Adipose tissue (tissue), 3 donors: ENCODE results near the gene PRCP. TPM values are rescaled to one million over a fixed set of nuclear protein-coding genes. Genes with fewer than 3 reads are reported as not detected.
"Not testable (repeated sequence)": the region's sequence is repeated elsewhere in the genome, so short reads cannot be mapped to it uniquely, and the experiment has no call there.

Experiments
- H3K27ac ChIP-seq: one replicate; pipeline ENCODE4 v1.5.1; 2013; ENCODE audit warnings: low read depth, low read length
- WGBS, 3 donors: extraction: QIAGEN DNeasy Blood & Tissue Kit; methylation state at CpG; one replicate each; pipeline ENCODE4 v1.1.7; 2013; 5-methylcytosine and 5-hydroxymethylcytosine counted together
- polyA plus RNA-seq, 3 donors: library from polyadenylated mRNA; stranded (reverse); fragments of 200-250 nt; gene quantifications; one replicate each; pipeline ENCODE4 v1.2.3, GENCODE V29; 2013
- donor health status: healthy with polysubstance abuse.
- donor health status: Bipolar disorder and iron deficiency.
- donor health status: healthy.

Gene PRCP
- polyA plus RNA-seq, 3 donors: 18.0 to 54.3 (median 34.8) TPM

DNA sequence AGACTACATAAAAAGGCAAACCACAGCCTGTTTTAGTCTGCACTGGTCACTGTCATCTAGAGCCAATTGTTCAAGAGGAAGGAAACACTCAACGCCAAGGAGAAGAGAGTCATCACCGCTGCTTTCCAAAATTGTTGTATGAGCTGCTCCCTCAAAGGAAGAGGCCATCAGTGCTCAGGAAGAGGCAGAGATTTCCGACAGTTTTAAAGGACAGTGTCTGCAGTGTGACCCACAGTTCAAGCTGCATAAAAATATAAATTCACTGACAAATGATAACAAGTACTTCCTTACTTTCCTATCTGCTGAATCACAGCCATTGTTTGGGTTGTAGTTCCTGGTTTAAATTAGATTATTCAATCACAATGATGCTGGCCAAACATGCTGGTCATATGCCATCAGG lies 16.4 kb downstream of the PRCP start:
- H3K27ac ChIP-seq: no peak overlapping the region
- 35 to 75% (median 37%) methylated on average over 3 of the region's 3 CpGs for WGBS, 3 donors

DNA sequence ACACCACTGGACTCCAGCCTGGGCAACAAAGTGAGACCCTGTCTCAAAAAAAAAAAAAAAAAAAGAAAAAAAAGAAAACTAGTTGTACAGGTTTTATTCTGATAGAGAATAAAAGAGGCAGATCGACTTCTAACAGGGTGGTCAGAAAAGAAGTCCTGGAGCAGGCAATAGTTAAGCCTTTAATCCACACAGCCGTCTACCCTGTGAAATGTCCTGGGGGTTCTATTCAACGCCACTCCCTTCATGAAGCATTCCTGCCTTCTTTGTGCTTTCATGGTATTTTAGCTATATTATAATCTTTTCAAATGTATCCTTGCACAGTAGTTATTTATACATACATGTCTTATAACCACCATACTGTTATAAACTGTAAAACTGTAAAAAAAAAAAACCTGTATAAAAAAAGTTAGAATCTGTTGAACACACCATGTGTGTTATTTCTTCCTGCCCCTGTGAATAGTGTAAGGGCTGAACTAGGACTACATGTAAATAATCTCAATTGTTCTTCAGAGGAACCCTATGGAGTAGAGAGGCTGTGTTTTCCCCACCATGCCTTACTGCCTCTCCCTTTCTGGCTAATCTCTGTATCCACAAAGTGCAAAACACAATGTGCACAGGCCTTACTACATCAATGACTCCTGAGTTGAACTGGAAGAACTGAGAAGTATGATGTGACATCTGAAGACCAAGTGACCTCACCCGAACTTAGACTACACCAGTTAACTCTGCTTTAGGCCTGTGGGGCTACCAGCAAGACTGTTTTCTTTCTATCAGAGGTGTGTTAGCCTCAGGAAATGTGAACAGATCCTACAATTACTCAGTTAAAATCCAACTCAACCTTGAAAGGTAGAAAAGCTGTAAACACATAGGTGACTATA lies 25.3 kb downstream of the PRCP start:
- 90 to 93% (median 93%) methylated on average over 4 of the region's 4 CpGs for WGBS, 3 donors
- no peak overlapping the region for H3K27ac ChIP-seq

DNA sequence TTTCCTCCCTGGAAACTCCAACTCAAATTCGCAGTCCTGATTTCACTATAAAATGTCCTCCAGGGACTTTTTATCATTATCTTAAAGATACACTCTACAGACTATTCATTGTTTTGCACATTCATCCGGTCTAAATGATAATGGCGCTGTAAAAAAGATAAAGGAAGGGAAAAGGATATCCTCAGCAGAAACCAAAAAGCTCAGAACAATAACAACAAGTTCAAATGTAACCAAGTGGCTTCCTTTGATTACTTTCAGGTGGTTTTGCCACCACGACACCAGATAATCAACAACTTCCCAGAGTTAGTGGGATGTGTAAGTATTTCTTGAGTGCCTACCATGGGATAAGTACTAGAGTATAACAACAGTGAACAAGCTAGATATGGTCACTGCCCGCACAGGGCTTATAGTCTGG lies 26.3 kb downstream of the PRCP start:
- H3K27ac ChIP-seq: no peak overlapping the region
- 53 to 64% (median 57%) methylated on average over 5 of the region's 5 CpGs for WGBS, 3 donors

DNA sequence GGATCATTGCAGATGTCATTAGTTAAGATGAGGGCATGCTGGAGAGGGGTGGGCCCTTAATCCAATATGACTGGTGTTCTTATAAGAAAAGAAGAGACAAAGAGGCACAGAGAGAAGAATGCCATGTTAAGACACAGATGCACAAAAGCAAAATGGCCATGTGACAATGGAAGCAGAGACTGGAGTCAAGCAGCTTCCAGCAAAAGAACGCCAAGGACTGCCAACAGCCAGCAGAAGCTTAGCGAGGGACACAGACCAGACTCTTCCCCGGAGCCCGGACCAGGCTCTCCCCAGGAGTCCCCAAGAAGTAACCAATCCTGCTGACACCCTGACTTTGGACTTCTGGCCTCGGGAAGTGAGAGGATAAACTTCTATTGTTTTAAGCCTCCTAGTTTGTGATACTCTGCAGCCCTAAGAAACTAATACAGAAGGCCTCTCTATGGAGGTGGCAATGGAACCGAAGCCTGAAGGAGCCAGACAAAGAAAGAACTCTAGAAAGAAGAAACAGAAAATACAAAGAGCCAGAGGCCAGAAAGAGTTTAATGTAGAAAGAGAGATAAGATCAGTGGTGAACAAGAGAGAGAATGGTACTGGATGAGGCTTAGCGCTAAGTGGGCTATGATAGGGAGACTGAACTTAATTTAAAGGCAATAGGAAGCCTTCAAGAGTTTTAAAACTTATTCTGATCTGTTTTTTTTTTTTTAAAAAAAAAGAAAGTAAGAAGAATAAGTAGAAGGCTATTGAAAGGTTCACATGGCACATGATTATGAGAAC lies 27.7 kb downstream of the PRCP start:
- WGBS, 3 donors: 83 to 90% (median 88%) methylated on average over 7 of the region's 7 CpGs
- no peak overlapping the region for H3K27ac ChIP-seq

DNA sequence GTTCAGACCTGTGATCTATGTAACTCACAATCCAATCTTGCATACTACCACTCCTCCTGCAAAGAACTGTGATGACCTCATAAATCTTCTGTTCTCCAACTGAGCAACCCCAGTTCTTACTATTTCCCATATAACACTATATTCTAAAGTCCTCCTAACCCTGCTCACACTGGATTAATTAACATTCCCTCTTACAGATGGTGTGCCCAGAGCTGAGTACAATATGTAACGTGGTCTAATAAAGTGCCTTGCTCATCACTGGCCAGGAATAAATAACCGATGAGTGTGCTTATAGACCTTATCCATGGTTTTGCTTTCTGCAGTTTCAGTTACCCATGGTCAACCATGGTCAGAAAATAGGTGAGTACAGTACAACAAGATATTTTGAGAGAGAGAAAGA lies 28.6 kb downstream of the PRCP start:
- no peak overlapping the region for H3K27ac ChIP-seq
- WGBS, 3 donors: 95 to 99% (median 99%) methylated on average over 2 of the region's 2 CpGs

DNA sequence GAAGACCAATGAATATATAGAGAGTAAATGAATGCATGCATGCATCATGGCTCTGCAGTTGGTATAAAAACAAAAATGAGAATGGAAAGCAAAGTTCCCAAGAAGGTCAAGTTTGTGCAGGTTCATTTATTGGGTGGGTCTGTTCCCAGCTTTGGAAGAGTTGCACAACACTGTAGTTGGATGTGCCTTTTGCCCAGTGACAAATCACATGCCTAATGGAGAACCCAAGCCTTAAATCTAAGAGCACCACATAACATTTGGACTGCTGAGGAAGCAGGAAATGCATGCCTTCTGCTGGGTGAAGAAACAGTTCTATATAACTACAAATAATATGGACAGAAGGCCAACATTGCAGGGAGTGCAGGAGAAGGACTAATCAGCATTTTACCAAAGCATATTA lies 30.6 kb downstream of the PRCP start:
- H3K27ac ChIP-seq: no peak overlapping the region

DNA sequence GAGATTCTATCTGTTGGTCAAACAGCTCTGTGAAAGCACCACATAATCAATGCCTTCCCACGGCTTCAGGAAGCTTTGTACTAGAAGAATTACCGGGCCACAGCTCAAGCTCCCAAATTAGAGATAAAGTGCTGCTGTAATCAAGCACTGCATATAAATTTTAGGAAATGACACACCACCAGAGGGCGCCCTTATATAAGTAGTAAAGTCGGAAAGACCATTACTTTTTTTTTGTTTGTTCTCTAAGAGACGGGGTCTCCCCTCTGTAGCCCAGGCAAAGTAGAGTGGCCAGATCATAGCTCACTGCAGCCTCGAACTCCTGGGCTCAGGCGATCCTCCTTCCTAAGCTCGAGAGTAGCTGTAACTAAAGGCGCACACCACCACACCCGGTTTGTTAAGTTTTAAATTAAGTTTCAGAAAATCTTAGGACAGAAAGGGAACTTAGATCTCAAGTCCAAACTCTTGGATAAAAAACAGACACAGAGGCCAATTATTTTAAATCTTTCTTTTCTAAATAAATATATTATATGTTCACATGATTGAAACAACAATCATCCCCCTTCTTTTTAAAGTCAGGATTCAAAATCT lies 32.6 kb downstream of the PRCP start:
- WGBS, 3 donors: 7 to 16% (median 13%) methylated on average over 10 of the region's 10 CpGs
- H3K27ac ChIP-seq: no peak overlapping the region

DNA sequence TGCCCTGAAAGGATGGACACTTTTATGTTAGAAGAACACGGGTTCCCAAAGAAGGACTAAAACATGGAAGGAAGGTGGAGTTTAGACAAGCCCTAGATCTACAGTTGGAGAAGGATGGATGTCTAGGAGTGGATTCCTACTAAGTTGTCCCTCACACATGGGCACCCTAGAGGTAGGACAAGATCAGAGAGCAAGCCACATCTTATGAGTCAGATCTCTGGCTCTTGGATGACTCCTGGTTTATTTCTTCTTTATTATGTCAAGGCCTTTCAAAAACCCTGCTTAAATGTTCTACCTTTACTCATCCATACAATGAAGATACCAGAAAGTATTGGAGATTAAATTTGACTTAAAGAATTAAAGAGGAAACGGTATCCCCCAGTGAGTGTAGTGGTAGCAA lies 34.4 kb downstream of the PRCP start:
- 87 to 94% (median 90%) methylated on average over 2 of the region's 2 CpGs for WGBS, 3 donors
- H3K27ac ChIP-seq: no peak overlapping the region

DNA sequence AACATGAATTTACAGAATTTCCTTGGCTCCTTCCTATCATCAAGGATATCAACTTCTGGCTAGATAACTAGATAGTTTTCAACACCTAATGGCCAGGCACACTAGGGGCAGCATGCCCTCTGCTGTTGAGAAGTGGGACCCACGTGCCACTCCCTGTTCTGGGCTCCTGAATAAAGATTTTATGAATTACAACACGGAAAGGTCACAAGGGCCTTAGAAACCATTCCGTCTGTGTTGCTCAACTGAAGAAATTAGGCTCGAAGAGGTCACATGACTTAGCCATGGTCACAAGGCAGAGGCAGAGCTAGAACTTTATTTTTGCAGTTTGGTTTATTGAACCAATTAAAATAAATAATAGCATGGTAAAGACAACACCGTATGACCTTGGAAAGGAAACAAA lies 36.0 kb downstream of the PRCP start:
- WGBS, 3 donors: 16 to 22% (median 17%) methylated on average over 5 of the region's 5 CpGs
- H3K27ac ChIP-seq: no peak overlapping the region

DNA sequence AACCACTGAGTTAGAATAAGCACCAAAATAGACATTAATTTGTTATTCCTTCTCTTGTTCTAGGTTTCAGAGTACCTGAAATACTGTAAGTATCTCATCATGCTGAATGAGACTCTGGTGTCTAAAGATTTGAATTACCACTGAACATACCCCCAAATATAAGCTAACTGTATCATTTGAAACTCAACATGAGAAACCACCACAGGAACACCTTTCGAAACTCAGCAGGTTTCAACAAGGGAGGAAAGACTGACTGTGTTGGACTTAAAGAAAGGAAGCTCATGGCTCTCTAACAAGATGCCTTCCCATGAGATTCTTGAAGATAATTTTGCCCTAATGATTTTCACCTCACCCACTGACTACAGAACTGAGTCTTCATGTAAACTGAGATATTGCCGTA lies 37.0 kb downstream of the PRCP start:
- 93 to 99% (median 98%) methylated on average over 2 of the region's 2 CpGs for WGBS, 3 donors

DNA sequence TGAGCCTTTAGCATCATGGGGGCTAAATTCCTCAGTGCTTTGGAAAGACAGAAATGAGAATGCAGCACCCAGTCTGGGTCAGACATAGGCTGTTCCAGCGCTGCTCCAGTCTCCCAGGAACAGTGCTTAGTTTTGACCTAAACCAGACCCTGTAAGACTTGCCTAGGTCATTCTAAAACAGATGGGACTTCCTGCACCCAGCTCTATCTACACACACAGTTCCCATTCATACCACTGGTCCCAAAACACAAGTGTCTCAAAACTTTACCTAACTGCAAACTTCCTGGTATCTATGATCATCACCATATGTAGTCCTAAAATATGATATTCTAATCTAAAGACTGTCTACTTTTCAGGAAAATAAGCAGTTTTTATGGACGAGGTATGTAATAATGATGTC lies 37.9 kb downstream of the PRCP start:
- WGBS, 3 donors: 67 to 84% (median 84%) methylated on average over 2 of the region's 2 CpGs
- H3K27ac ChIP-seq: no peak overlapping the region

More for the DNA sequence above, 37.0 kb downstream of the PRCP start:
- H3K27ac ChIP-seq: no peak overlapping the region

DNA sequence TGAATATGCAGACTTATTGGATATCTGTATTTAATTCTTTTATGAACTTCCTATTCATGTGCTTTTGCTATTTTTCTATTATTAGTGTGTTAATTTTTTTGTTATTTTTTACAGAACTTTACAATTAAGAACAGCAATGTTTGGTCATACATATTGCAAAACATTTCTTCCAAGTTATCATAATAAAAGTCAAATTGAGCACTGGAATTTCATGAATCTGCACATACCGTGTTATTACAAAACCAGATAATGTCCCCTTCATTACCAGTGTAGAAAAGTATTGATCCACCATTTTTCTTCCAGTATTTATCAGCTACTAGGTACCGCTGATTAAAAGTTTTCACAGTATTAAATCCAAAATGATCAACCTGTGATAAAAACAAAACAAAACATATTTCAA lies 40.5 kb downstream of the PRCP start:
- no peak overlapping the region for H3K27ac ChIP-seq
- 61 to 80% (median 77%) methylated on average over 2 of the region's 2 CpGs for WGBS, 3 donors

DNA sequence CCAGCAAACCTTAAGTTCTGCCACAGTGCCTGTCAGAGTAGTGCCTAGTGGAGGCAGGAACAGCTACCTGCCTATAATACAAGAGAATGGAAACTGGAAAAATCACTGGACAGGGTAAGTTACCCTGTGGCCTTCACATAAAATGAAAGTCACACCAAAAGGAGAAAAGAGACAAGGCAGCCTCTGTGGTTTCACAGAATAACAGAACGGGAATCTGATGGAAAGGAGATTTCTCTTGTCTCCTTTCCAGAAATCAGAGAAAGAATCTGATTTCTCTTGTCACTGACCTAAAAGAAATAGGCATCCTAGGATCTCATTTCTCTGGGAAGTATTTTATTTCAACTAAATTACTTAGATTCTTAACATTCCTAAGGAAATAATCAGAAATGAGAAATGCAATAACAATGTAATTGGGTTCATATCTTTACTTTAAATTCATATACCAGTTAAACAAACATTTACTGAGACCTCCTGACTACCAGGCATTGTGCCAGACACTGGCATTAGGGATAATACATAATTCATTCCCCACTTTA lies 41.6 kb downstream of the PRCP start:
- 35 to 53% (median 36%) methylated on average over 1 of the region's 1 CpG for WGBS, 3 donors
- H3K27ac ChIP-seq: no peak overlapping the region

DNA sequence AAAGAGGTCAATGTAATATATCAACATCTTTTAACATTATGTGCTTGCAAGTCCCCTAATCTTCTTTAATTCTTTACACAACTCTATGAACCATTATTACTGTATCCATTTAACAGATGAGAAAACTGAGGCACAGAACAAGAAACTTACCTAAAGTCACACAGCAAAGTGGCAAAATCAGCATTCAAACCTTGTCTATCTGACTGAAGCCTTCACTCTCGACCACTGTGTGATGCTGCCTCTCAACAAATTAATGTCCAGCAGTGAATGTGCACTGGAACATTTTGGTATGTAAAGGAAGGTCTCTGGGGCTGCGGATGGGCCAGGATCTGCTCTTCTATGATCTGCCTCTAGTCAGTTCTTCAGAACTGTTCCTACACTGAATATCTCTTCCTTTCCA lies 42.1 kb downstream of the PRCP start:
- 82 to 86% (median 85%) methylated on average over 2 of the region's 2 CpGs for WGBS, 3 donors
- no peak overlapping the region for H3K27ac ChIP-seq

DNA sequence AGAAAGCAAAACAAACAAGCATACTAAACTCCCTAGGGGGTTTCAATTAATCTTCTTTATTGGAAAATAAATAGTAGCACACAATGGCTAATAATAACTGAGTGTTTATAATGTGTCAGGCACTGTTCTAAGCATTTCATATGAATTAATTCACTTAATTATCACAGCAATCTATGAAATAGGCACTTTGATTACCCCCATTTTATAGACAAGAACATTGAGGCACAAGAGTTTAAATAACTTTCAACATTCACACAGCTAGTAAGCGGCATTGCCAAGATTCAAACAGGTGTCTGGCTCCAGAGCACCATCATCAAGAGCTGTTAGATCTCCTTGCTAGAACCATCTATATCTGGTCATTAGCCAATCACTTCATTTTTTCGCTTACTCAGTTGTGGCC lies 43.1 kb downstream of the PRCP start:
- no peak overlapping the region for H3K27ac ChIP-seq
- 96 to 100% (median 97%) methylated on average over 2 of the region's 2 CpGs for WGBS, 3 donors

DNA sequence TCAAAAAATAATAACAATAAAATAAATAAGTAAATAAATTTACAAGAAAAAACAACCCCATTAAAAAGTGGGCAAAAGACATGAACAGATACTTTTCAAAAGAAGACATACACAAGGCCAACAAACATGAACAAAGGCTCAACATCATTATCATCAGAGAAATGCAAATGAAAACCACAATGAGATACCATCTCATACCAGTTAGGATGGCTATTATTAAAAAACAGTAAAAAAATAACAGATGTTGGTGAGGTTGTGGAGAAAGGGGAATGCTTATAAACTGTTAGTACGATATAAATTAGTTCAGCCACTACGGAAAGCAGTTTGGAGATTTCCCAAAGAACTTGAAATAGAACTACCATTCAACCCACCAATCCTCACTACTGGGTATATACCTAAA lies 44.6 kb downstream of the PRCP start:
- no peak overlapping the region for H3K27ac ChIP-seq
- WGBS, 3 donors: 99 to 100% (median 100%) methylated on average over 2 of the region's 2 CpGs

DNA sequence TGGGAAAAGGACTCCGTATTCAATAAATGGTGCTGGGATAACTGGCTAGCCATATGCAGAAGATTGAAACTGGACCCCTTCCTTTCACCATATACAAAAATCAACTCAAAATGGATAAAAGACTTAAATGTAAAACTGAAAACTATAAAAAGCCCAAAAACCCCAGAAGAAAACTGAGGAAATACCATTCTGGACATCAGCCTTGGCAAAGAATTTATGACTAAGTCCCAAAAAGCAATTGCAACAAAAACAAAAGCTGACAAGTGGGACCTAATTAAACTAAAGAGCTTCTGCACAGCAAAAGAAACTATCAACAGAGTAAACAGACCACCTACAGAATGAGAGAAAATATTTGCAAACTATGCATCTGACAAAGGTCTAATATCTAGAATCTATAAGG lies 45.3 kb downstream of the PRCP start:
- H3K27ac ChIP-seq: not testable (repeated sequence)
- WGBS, 3 donors: 96 to 100% (median 98%) methylated on average over 1 of the region's 1 CpG

DNA sequence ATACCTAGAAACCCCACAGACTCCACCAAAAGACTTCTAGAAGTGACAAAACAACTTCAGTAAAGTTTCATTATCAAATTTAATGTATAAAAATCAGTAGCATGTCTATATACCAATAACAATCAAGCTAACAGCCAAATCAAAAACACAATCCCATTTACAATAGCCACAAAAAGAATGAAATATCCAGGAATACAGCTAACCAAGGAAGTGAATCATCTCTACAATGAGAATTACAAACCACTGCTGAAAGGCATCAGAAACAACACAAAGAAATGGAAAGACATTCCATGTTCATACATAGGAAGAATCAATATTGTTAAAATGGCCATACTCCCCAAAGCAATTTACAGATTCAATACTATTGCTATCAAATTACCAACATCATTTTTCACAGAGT lies 46.0 kb downstream of the PRCP start:
- no peak overlapping the region for H3K27ac ChIP-seq

DNA sequence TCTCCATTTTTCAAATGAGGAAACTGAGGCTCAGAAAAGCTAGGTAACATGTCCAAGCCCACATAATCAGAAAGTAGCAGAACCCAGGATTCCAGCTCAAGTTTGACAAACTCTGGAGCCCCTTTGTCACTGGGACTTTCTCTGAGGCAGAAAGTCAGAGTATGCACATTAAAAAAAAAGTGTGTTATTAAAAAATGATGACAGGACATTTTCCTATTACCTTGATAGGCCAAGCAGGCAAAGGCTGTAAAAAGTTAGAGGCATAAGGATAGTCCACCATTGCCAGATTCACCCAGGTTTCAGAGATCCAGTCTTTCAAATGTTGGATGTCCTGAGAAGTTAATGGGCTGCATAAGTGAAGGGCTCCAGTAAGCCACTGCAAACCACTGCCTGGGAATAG lies 51.4 kb downstream of the PRCP start:
- no peak overlapping the region for H3K27ac ChIP-seq
